Mesothelial cell of epicardium (in vitro differentiated cells): ENCODE data around the gene IL1RAPL2. TPM values are rescaled to one million over a fixed set of nuclear protein-coding genes. Genes with fewer than 3 reads are reported as not detected.

Experiments
- DNase-seq, 2 experiments: peaks; one replicate each; pipeline ENCODE4 v3.0.0; 2021; ENCODE audit warnings: low spot score in 2 of 2; ENCODE audit not compliant: unreplicated experiment in 2 of 2
- H3K27ac Mint-ChIP-seq: 2 replicates; pipeline ENCODE4 v1.8.0; 2021; ENCODE audit warnings: mixed read lengths
- H3K27me3 Mint-ChIP-seq: 2 replicates; pipeline ENCODE4 v1.8.0; 2021; ENCODE audit warnings: low read depth, mixed read lengths
- H3K36me3 Mint-ChIP-seq: 2 replicates; pipeline ENCODE4 v1.8.0; 2021; ENCODE audit warnings: mixed read lengths
- H3K4me1 Mint-ChIP-seq: 2 replicates; pipeline ENCODE4 v1.8.0; 2021; ENCODE audit warnings: mixed read lengths
- H3K4me3 Mint-ChIP-seq: 2 replicates; pipeline ENCODE4 v1.8.0; 2021; ENCODE audit warnings: mild to moderate bottlenecking, moderate library complexity, mixed read lengths
- H3K9me3 Mint-ChIP-seq: 2 replicates; pipeline ENCODE4 v1.8.0; 2021; ENCODE audit warnings: mixed read lengths
- CTCF ChIP-seq: fragments of 200-600 bp; sonication (generic); IDR thresholded peaks from one replicate; pipeline ENCODE4 v1.5.0; 2021; ENCODE audit warnings: antibody characterized with exemption; ENCODE audit not compliant: unreplicated experiment
- total RNA-seq: library from RNA; stranded (reverse); gene quantifications from 3 replicates; pipeline ENCODE4 v1.2.1, GENCODE V29; 2021

Gene IL1RAPL2
- total RNA-seq, 1 donor from 2014 or later: 0.92 TPM

- H3K9me3 Mint-ChIP-seq: peaks cover 37% of the 10 kb centered on the region
- H3K4me1 Mint-ChIP-seq: peaks cover 9% of the 10 kb centered on the region
- H3K27ac Mint-ChIP-seq: no peak overlapping the region
- no peaks in the 10 kb centered on the region for H3K36me3 Mint-ChIP-seq
- no peak for TF ChIP-seq CTCF
- DNase-seq: no peak
- H3K27me3 Mint-ChIP-seq: no peaks in the 10 kb centered on the region
- H3K4me3 Mint-ChIP-seq: no peak overlapping the region
These were observed 809.8 kb downstream of the IL1RAPL2 start for GRCh38 chrX:105375816-105376215.

- no peak overlapping the region for H3K27ac Mint-ChIP-seq
- no peaks in the 10 kb centered on the region for H3K27me3 Mint-ChIP-seq
- H3K36me3 Mint-ChIP-seq: peaks cover 4% of the 10 kb centered on the region
- no peak overlapping the region for H3K4me3 Mint-ChIP-seq
- no peaks in the 10 kb centered on the region for H3K4me1 Mint-ChIP-seq
- TF ChIP-seq CTCF: no peak
- no peak for DNase-seq
- H3K9me3 Mint-ChIP-seq: peaks cover 63% of the 10 kb centered on the region
These were observed 858.7 kb downstream of the IL1RAPL2 start for GRCh38 chrX:105424729-105425128.

DNA sequence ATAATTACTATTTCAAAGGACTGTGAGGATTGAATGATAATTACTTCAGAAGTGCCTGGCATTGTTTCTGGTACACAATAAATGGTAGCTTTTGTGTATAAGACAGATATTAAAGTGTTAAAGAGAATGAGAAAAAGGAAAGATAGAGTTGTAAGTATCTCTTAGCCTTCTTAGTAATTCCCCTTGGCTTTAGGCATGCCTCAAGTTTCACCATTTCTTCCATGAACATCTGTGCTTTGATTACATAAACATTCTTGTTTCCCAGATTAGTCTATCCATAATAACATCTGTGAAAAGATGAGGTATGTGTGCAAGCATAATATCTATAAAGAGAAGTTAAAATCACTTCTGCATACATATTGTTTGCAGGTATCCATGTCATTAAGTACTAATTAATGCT lies 885.4 kb downstream of the IL1RAPL2 start:
- no peak for DNase-seq
- Mint-ChIP-seq H3K27ac (no peak overlapping the region), H3K4me1 (no peaks in the 10 kb centered on the region), H3K4me3 (no peak overlapping the region), H3K36me3 (no peaks in the 10 kb centered on the region), H3K27me3 (no peaks in the 10 kb centered on the region), H3K9me3 (peaks cover 31% of the 10 kb centered on the region)
- TF ChIP-seq CTCF: no peak

DNA sequence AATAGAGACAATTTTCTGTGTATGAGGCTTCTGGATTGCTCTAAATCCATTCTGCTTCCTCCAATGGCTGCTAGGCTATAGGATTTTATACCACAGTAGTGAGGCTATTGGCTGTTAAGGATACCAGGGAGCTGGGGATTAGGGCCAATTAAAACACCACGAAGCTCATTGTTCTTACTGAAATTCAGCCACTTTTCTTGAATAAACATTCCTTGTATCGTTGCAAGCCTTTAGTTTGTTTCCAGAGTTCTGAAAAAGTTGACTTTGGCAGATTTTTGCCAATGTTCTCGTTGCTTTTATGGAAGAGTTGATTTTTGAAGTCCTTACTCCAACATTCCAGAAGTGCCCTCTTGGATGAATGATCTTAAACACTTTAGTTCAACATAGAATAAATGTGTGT lies 892.8 kb downstream of the IL1RAPL2 start:
- Mint-ChIP-seq H3K9me3 (peaks cover 49% of the 10 kb centered on the region), H3K4me1 (peaks cover 5% of the 10 kb centered on the region), H3K27ac (no peak overlapping the region), H3K27me3 (no peaks in the 10 kb centered on the region), H3K36me3 (no peaks in the 10 kb centered on the region), H3K4me3 (no peak overlapping the region)
- no peak for DNase-seq
- TF ChIP-seq CTCF: no peak

DNA sequence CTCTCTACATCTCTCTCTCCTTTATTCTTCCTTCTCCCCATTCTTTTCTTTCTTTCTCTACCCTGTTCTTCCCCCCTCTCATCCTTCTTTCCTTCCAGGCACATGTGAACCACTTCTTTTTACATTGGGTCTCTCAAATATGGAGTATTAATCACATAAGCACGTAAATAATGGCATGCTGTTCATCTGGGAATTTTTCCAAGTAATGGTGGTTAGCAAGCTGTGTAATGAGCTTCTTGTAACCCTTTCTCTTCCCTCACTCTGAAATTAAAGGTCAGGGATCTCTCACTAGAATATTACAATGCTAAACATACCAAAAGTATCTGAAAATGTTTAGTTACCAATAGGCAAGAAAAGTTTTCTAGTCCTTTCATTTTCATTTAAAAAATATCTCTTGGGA lies 894.4 kb downstream of the IL1RAPL2 start:
- H3K9me3 Mint-ChIP-seq: peaks cover 48% of the 10 kb centered on the region
- no peaks in the 10 kb centered on the region for H3K36me3 Mint-ChIP-seq
- DNase-seq: no peak
- no peaks in the 10 kb centered on the region for H3K27me3 Mint-ChIP-seq
- H3K4me3 Mint-ChIP-seq: no peak overlapping the region
- TF ChIP-seq CTCF: no peak
- H3K27ac Mint-ChIP-seq: no peak overlapping the region
- H3K4me1 Mint-ChIP-seq: peaks cover 5% of the 10 kb centered on the region

- Mint-ChIP-seq H3K27ac (no peak overlapping the region), H3K9me3 (peaks cover 41% of the 10 kb centered on the region), H3K27me3 (no peaks in the 10 kb centered on the region), H3K4me1 (peaks cover 5% of the 10 kb centered on the region), H3K36me3 (no peaks in the 10 kb centered on the region), H3K4me3 (no peak overlapping the region)
- TF ChIP-seq CTCF: no peak
- no peak for DNase-seq
These were observed 895.0 kb downstream of the IL1RAPL2 start for GRCh38 chrX:105461016-105461415.
